HG03354 (cell line): ENCODE results near the gene PPP2R5D.

Experiments used
- ATAC-seq: cut with Tn5 transposase; IDR thresholded peaks from one replicate; pipeline ENCODE4 v1.9.1; 2021; ENCODE audit warnings: mild to moderate bottlenecking; ENCODE audit not compliant: unreplicated experiment, poor library complexity, severe bottlenecking

The PPP2R5D gene

GRCh38 chr6:43050981-43051380 lies 66.6 kb downstream of the PPP2R5D start:
- ATAC-seq = no peak

- ATAC-seq = no peak
Measured at GRCh38 chr6:43052225-43052841, 68.0 kb downstream of the PPP2R5D start.

- peak; percentile 15 for ATAC-seq
Measured at GRCh38 chr6:43052842-43053544, 68.6 kb downstream of the PPP2R5D start.

- ATAC-seq = peak; percentile 91
Measured at GRCh38 chr6:43053545-43054205, 69.3 kb downstream of the PPP2R5D start, which contains the start of gene CUL7. Gene CUL7, minus strand, starts transcription at chr6:43053851. Its CDS starts 1,063 bp downstream, at chr6:43052788.

GRCh38 chr6:43054206-43054943 lies 70.0 kb downstream of the PPP2R5D start:
- no peak for ATAC-seq

GRCh38 chr6:43055966-43056365 lies 71.6 kb downstream of the PPP2R5D start:
- no peak for ATAC-seq

- ATAC-seq = no peak
Measured at GRCh38 chr6:43058531-43058930, 74.2 kb downstream of the PPP2R5D start.

- ATAC-seq = peak; percentile 91
Measured at GRCh38 chr6:43059168-43060033, 75.0 kb downstream of the PPP2R5D start, which contains the start of the genes KLC4 and MRPL2. Gene KLC4, plus strand, starts transcription at chr6:43059631. Its CDS starts 1,705 bp downstream, at chr6:43061336. Gene MRPL2, minus strand, starts transcription at chr6:43059434. Its CDS starts 53 bp downstream, at chr6:43059381.

- ATAC-seq = no peak
Measured at GRCh38 chr6:43060034-43060754, 75.8 kb downstream of the PPP2R5D start.

- ATAC-seq = no peak
Measured at GRCh38 chr6:43060755-43061633, 76.6 kb downstream of the PPP2R5D start.

GRCh38 chr6:43061861-43062260 lies 77.5 kb downstream of the PPP2R5D start:
- ATAC-seq = no peak
